SK-N-MC (cell line): ENCODE measurements around the gene AGPAT3.

Experiments used
- DNase-seq: peaks from one replicate; pipeline ENCODE4 v3.0.0-alpha.2; 2011; ENCODE audit warnings: low read depth, low spot score
- H3K27ac ChIP-seq: fragments of 200-600 bp; sonication (generic); 2 replicates; pipeline ENCODE4 v1.5.1; 2016; ENCODE audit warnings: mixed run types
- H3K36me3 ChIP-seq: fragments of 200-600 bp; sonication (generic); 2 replicates; pipeline ENCODE4 v1.6.1; 2017; ENCODE audit warnings: antibody characterized with exemption, low read length, mixed read lengths; ENCODE audit not compliant: insufficient read depth
- H3K4me3 ChIP-seq: fragments of 200-600 bp; sonication (generic); 2 replicates; pipeline ENCODE4 v1.5.1; 2016
- H3K9ac ChIP-seq: fragments of 200-600 bp; sonication (generic); 2 replicates; pipeline ENCODE4 v1.8.0; 2017; ENCODE audit warnings: mixed run types, mixed read lengths; ENCODE audit not compliant: insufficient read length
- H3K9me3 ChIP-seq: fragments of 200-600 bp; sonication (generic); 2 replicates; pipeline ENCODE4 v1.6.1; 2017; ENCODE audit warnings: low read depth, mild to moderate bottlenecking, antibody characterized with exemption, low read length, moderate library complexity, mixed read lengths
- EZH2 ChIP-seq: fragments of 200-600 bp; sonication (generic); IDR thresholded peaks from one replicate; pipeline ENCODE4 v1.6.1; 2017; ENCODE audit warnings: antibody characterized with exemption
- FOXP2 ChIP-seq: optimal IDR thresholded peaks from 2 replicates; pipeline ENCODE3; 2011; ENCODE audit warnings: mild to moderate bottlenecking, moderate library complexity; ENCODE audit not compliant: insufficient read depth; ENCODE audit errors: extremely low read length, control extremely low read depth
- POLR2AphosphoS5 ChIP-seq: IDR thresholded peaks from 2 replicates; pipeline ENCODE4 v1.6.1; 2012; ENCODE audit warnings: mild to moderate bottlenecking, low read depth, low read length, borderline replicate concordance

The AGPAT3 gene

GRCh38 chr21:43847301-43847700, 17.7 kb upstream of the AGPAT3 start:
- H3K4me3 ChIP-seq = no peak overlapping the region
- TF ChIP-seq POLR2AphosphoS5 = no peak
- TF ChIP-seq EZH2 = no peak
- no peak for TF ChIP-seq FOXP2

GRCh38 chr21:43848771-43849170, 16.3 kb upstream of the AGPAT3 start:
- Histone ChIP-seq H3K9me3 (no peaks in the 10 kb centered on the region), H3K27ac (no peak overlapping the region), H3K36me3 (no peaks in the 10 kb centered on the region), H3K9ac (no peak overlapping the region), H3K4me3 (no peak overlapping the region)
- no peak for TF ChIP-seq POLR2AphosphoS5
- TF ChIP-seq EZH2 = no peak
- no peak for TF ChIP-seq FOXP2
- DNase-seq = no peak

More at GRCh38 chr21:43847301-43847700, 17.7 kb upstream of the AGPAT3 start:
- H3K9me3 ChIP-seq = no peaks in the 10 kb centered on the region
- H3K27ac ChIP-seq = no peak overlapping the region
- H3K36me3 ChIP-seq = no peaks in the 10 kb centered on the region
- H3K9ac ChIP-seq = no peak overlapping the region
- no peak for DNase-seq

- H3K4me3 ChIP-seq = no peak overlapping the region
- TF ChIP-seq EZH2 (no peak), FOXP2 (no peak), POLR2AphosphoS5 (no peak)
- no peak for DNase-seq
- no peak overlapping the region for H3K27ac ChIP-seq
- H3K36me3 ChIP-seq = no peaks in the 10 kb centered on the region
- H3K9me3 ChIP-seq = no peaks in the 10 kb centered on the region
- no peak overlapping the region for H3K9ac ChIP-seq
Observed at GRCh38 chr21:43849532-43850299, 15.3 kb upstream of the AGPAT3 start.

- no peak for DNase-seq
- H3K27ac ChIP-seq = no peak overlapping the region
- H3K9ac ChIP-seq = no peak overlapping the region
- H3K9me3 ChIP-seq = no peaks in the 10 kb centered on the region
- no peak overlapping the region for H3K4me3 ChIP-seq
- no peaks in the 10 kb centered on the region for H3K36me3 ChIP-seq
- no peak for TF ChIP-seq EZH2
Observed at GRCh38 chr21:43850728-43851295, 14.2 kb upstream of the AGPAT3 start.

- TF ChIP-seq FOXP2 = no peak
- no peak for TF ChIP-seq POLR2AphosphoS5
- no peak for TF ChIP-seq EZH2
- no peaks in the 10 kb centered on the region for H3K9me3 ChIP-seq
- H3K36me3 ChIP-seq = no peaks in the 10 kb centered on the region
- no peak overlapping the region for H3K4me3 ChIP-seq
- H3K9ac ChIP-seq = no peak overlapping the region
- no peak overlapping the region for H3K27ac ChIP-seq
- DNase-seq = no peak
Observed at GRCh38 chr21:43851593-43851992, 13.4 kb upstream of the AGPAT3 start.

GRCh38 chr21:43853851-43854772, 10.9 kb upstream of the AGPAT3 start:
- TF ChIP-seq FOXP2 (no peak), EZH2 (no peak), POLR2AphosphoS5 (no peak)
- H3K9ac ChIP-seq = no peak overlapping the region
- no peak for DNase-seq
- H3K36me3 ChIP-seq = no peaks in the 10 kb centered on the region
- H3K4me3 ChIP-seq = no peak overlapping the region
- H3K27ac ChIP-seq = no peak overlapping the region
- no peaks in the 10 kb centered on the region for H3K9me3 ChIP-seq

- Histone ChIP-seq H3K9ac (no peak overlapping the region), H3K36me3 (no peaks in the 10 kb centered on the region), H3K27ac (no peak overlapping the region), H3K9me3 (no peaks in the 10 kb centered on the region), H3K4me3 (no peak overlapping the region)
- no peak for TF ChIP-seq POLR2AphosphoS5
- TF ChIP-seq FOXP2 = no peak
- TF ChIP-seq EZH2 = no peak
- DNase-seq = no peak
Observed at GRCh38 chr21:43854773-43855633, 10.0 kb upstream of the AGPAT3 start.

- no peak for DNase-seq
- Histone ChIP-seq H3K9me3 (no peaks in the 10 kb centered on the region), H3K27ac (no peak overlapping the region), H3K4me3 (no peak overlapping the region), H3K9ac (no peak overlapping the region), H3K36me3 (no peaks in the 10 kb centered on the region)
- no peak for TF ChIP-seq FOXP2
- TF ChIP-seq POLR2AphosphoS5 = no peak
- no peak for TF ChIP-seq EZH2
Observed at GRCh38 chr21:43855955-43856354, 9.1 kb upstream of the AGPAT3 start.
